Ascending aorta (tissue), 2 donors: Measurements from ENCODE around the gene RHOF. TPM values are rescaled to one million over a fixed set of nuclear protein-coding genes. Genes with fewer than 3 reads are reported as not detected.

Source experiments
- DNase-seq, 2 donors: peaks; one replicate each; pipeline ENCODE4 v3.0.0-alpha.2; 2019; ENCODE audit warnings: low spot score in 2 of 2
- H3K27ac ChIP-seq, 2 donors: fragments of 200-600 bp; sonication (generic); one replicate each; pipeline ENCODE4 v1.5.1; 2016 to 2017; ENCODE audit warnings: mild to moderate bottlenecking in 1 of 2
- H3K27me3 ChIP-seq: fragments of 200-600 bp; sonication (generic); one replicate; pipeline ENCODE4 v1.5.1; 2017
- H3K36me3 ChIP-seq, 2 donors: fragments of 200-600 bp; sonication (generic); one replicate each; pipeline ENCODE4 v1.5.1; 2016
- H3K4me1 ChIP-seq, 2 donors: fragments of 200-600 bp; sonication (generic); one replicate each; pipeline ENCODE4 v1.5.1; 2016 to 2017; ENCODE audit warnings: mild to moderate bottlenecking in 1 of 2
- H3K4me3 ChIP-seq, 2 donors: fragments of 200-600 bp; sonication (generic); one replicate each; pipeline ENCODE4 v1.5.1; 2016 to 2017; ENCODE audit warnings: mild to moderate bottlenecking in 1 of 2
- H3K9me3 ChIP-seq, 2 donors: fragments of 200-600 bp; sonication (generic); one replicate each; pipeline ENCODE4 v1.5.1; 2016
- intact Hi-C: fragments of 100-400 bp; cut with DNase I; formaldehyde crosslinking; loops from one replicate; pipeline ENCODE4 v1.15.1; 2023
- total RNA-seq: library from RNA; depleted of rRNA; stranded (reverse); fragments of >200 nt; gene quantifications from one replicate; pipeline ENCODE4 v1.1.0, GENCODE V29; 2016
- TF ChIP-seq, protein P1 (sequence below), 3 experiments: fragments of 200-600 bp in 2 of 3; fragments of 450-650 bp in 1 of 3; sonication (generic) in 2 of 3; IDR thresholded peaks; one replicate each; pipeline ENCODE4 v1.5.1; 2016 to 2019; ENCODE audit warnings: antibody characterized with exemption in 3 of 3, mild to moderate bottlenecking in 1 of 3, moderate library complexity in 1 of 3

The RHOF gene
- total RNA-seq, 1 donor from 2014 or later, result 1.9 TPM

DNA sequence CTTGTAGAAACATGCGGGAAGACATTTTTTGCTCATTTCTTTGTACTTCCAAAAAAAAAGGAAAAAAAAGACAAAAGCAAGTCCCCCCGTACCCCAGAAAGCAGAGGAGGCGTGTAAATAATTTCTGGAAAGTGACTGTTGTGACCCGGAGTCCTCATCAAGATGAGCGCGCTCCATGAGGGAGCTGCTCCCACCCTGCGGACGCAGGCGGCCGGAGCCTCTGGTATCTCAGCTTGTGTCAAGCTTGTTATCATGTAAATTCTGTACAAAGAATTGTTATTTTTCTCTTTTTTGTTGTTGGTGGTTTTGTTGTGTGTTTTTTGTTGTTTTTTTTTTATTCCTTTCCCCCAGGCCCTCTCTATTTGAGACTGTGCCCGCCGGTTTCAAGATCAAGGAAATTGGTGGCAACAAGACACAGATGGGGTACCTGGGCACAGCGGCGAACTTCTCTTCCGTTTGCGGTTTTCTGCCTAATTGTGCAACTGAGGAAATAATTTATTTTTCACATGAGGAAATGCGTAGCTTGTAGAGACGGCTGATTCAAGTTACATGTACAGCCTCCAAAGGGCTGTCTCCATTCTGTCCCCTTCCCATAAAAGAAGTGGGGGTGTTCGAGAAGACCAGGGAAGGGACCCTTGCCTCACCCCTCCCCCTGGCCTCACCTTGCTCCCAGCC is 38.2 kb upstream of the RHOF start:
- no peaks in the 10 kb centered on the region for H3K9me3 ChIP-seq
- H3K36me3 ChIP-seq, result peaks cover 52 to 55% of the 10 kb centered on the region in 2 donors
- H3K4me3 ChIP-seq, result no peak overlapping the region
- no peaks in the 10 kb centered on the region for H3K4me1 ChIP-seq
- intact Hi-C loops, result no loop called here
- no peaks in the 10 kb centered on the region for H3K27me3 ChIP-seq
- DNase-seq, result no peak
- TF ChIP-seq, protein P1, sequence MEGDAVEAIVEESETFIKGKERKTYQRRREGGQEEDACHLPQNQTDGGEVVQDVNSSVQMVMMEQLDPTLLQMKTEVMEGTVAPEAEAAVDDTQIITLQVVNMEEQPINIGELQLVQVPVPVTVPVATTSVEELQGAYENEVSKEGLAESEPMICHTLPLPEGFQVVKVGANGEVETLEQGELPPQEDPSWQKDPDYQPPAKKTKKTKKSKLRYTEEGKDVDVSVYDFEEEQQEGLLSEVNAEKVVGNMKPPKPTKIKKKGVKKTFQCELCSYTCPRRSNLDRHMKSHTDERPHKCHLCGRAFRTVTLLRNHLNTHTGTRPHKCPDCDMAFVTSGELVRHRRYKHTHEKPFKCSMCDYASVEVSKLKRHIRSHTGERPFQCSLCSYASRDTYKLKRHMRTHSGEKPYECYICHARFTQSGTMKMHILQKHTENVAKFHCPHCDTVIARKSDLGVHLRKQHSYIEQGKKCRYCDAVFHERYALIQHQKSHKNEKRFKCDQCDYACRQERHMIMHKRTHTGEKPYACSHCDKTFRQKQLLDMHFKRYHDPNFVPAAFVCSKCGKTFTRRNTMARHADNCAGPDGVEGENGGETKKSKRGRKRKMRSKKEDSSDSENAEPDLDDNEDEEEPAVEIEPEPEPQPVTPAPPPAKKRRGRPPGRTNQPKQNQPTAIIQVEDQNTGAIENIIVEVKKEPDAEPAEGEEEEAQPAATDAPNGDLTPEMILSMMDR (IDR thresholded peaks at IDR 0.05), result no peak
- H3K27ac ChIP-seq, result no peak overlapping the region

DNA sequence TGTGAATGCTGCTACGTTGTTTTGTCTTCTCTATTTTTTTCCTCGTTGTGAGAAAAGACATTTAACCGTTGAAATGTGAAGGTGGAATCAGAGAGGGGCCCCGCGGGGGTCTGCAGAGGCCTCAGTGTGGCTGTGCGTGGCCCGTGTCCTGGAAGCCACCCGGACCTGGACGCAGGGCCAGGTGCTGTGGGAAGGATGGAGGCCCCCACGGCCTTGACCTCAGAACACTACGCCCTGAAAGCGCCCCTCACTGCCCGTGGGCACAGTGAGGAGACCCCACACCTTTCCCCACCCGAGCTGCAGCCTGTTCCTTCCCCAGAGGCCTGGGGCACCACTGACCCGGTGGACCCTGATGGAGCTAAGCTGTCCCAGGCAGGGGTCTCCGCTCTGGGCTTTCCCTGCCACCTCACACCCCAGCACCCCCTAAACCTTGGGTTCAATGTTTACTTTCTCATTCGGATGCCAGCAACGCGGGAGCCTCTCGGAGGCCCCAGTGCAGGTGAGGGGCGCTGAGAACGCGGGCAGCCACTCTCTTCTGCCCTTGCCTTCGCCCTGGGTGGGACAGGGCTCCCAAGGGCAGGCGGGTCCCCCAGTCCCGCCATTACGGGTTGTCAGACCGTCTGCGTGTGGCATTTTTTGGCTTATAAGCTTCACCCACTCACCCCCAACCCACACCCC is 37.2 kb upstream of the RHOF start:
- Histone ChIP-seq H3K27me3 (no peaks in the 10 kb centered on the region), H3K9me3 (no peaks in the 10 kb centered on the region), H3K4me1 (no peaks in the 10 kb centered on the region), H3K4me3 (no peak overlapping the region), H3K27ac (no peak overlapping the region), H3K36me3 (peaks cover 59 to 65% of the 10 kb centered on the region in 2 donors)
- DNase-seq, result no peak
- intact Hi-C loops, result no loop called here
- TF ChIP-seq, protein P1 (IDR thresholded peaks at IDR 0.05), result no peak

DNA sequence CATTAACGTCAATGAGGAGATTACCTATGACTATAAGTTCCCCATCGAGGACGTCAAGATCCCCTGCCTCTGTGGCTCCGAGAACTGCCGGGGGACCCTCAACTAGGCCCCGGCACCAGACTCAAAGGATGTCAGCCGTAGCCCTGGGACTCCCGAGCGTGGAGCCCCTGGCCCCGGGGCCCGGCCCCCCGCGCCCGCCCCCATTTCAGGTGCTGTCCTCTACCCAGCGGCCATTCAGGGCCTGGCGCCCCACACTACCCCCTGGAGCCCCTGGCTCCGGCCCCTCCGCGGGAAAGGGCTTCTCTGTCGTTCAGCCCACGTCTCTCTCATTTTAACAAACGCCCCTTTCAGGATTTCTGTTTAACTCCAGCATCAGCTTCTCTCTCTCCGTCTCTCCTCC is 36.6 kb upstream of the RHOF start:
- Histone ChIP-seq H3K4me3 (no peak overlapping the region), H3K4me1 (no peaks in the 10 kb centered on the region), H3K27ac (no peak overlapping the region), H3K27me3 (no peaks in the 10 kb centered on the region), H3K36me3 (peaks cover 59 to 71% of the 10 kb centered on the region in 2 donors), H3K9me3 (no peaks in the 10 kb centered on the region)
- intact Hi-C loops, result no loop called here
- DNase-seq, result no peak
- TF ChIP-seq, protein P1 (IDR thresholded peaks at IDR 0.05), result no peak

DNA sequence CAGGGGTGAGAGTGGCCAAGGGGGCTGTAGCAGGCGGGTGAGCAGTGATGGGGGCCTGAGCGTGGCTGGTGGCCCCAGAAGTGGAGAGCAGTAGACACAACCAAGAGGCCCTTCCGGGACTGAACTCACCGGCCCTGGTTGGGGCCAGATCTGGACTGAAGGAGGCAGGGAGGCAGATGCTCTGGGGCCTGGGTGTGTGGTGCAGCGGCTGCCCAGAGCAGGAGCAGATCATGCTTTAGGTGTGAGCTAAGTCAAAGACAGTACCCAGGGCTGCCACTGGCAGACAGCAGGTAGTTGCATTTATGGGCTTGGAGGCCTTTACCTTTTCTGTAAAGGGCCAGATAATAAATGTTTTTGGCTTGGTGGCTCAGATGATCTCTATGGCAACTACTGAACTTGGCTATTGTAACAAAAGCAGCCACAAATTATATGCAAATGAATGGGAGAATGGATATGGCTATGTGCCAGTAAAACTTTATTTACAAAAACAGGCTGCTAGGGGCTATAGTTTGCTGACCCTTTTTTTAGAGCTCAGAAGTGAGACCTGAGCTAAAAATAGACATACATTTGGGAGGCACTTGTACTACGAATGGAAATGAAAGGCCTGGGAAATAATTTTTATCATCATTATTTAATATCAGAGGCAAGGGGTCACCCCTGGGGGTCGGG is 35.9 kb upstream of the RHOF start:
- Histone ChIP-seq H3K9me3 (no peaks in the 10 kb centered on the region), H3K4me1 (no peaks in the 10 kb centered on the region), H3K36me3 (peaks cover 59 to 78% of the 10 kb centered on the region in 2 donors), H3K4me3 (no peak overlapping the region), H3K27me3 (no peaks in the 10 kb centered on the region), H3K27ac (no peak overlapping the region)
- TF ChIP-seq, protein P1 (IDR thresholded peaks at IDR 0.05), result no peak
- intact Hi-C loops, result no loop called here
- DNase-seq, result no peak

DNA sequence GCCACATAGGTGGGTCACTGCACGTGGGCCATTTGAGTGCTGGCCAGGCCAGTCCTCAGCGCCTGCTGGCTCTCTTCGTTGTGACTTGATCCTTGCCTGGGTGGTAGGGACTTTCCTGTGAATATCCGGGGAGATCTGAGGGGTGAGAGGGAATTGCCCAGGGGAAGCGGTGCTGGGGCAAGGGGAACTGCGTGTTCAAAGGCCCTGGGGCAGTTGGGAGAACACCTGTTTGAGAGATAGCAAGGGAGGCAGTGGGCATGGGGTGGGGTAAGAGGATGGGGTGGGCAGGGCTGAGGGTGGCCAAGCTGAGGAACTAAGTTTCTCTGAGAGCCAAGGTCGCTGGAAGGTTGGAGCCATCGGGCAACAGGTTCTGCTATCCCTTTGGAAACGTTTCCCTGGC is 35.3 kb upstream of the RHOF start:
- intact Hi-C loops, result no loop called here
- Histone ChIP-seq H3K27ac (no peak overlapping the region), H3K36me3 (peaks cover 63 to 82% of the 10 kb centered on the region in 2 donors), H3K4me1 (no peaks in the 10 kb centered on the region), H3K27me3 (no peaks in the 10 kb centered on the region), H3K9me3 (no peaks in the 10 kb centered on the region), H3K4me3 (no peak overlapping the region)
- no peak for DNase-seq
- TF ChIP-seq, protein P1 (IDR thresholded peaks at IDR 0.05), result no peak
